Myocyte (in vitro differentiated cells): ENCODE results near the gene SLC38A1. TPM values are rescaled to one million over a fixed set of nuclear protein-coding genes. Genes with fewer than 3 reads are reported as not detected.

Source experiments
- DNase-seq: peaks from one replicate; pipeline ENCODE4 v3.0.0-alpha.2; 2012; ENCODE audit warnings: low read depth
- total RNA-seq: library from RNA; depleted of rRNA; stranded (reverse); fragments of >200 nt; gene quantifications from 2 replicates; pipeline ENCODE4 v1.2.3, GENCODE V29; 2014

SLC38A1 gene
- total RNA-seq, 1 donor from 2014 or later, result 132 TPM

GRCh38 chr12:46144433-46144832 lies 124.4 kb downstream of the SLC38A1 start:
- no peak for DNase-seq

GRCh38 chr12:46136249-46136648 lies 132.6 kb downstream of the SLC38A1 start:
- no peak for DNase-seq

DNA sequence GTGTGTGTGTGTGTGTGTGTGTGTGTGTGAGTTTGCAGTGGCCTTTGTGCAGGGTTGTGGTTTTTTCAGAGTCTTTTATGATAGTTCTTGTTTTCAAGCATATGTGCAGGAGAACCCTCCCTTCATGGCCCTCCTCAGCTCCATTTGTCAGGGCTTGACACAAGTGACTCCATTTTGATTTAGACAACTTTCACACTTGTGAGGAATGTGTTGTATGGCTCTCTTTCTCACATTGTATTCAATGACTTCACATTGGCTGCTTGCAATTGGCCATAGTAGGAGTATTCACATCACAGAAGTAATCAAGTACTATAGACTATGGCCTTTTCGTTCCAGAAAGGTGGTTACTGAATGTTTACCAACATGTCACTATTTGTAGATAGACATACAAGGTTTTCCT lies 133.1 kb downstream of the SLC38A1 start:
- DNase-seq, result no peak

- no peak for DNase-seq
Measured at GRCh38 chr12:46134852-46135251, 134.0 kb downstream of the SLC38A1 start.

DNA sequence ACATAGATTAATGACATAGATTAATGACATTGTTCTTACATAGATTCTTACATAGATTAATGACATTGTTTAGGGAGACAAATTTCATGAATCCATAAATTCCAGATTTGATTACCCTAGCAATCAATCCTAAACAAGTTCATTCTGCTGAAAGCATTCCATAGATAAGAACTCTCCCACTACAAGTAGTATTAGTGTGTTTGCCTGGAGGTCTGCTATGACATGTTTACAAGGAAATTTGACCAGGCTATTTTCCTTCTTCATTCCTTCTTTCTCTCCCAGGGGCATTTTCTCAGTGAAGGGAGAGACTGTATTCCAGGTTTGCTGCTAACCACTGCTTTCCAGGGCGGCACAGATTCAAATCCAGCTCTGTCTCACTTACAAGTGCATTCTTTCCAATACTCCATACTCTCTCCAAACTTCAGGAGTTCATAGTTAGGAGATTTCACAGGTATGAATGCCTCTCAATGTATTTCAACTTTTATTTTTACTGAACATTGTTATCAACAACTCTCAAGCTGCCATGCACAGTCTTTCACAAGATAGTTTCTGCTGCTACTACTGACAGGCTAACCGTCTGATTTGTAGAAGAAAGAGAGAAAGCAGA lies 134.5 kb downstream of the SLC38A1 start:
- no peak for DNase-seq

GRCh38 chr12:46133751-46134150 lies 135.1 kb downstream of the SLC38A1 start:
- DNase-seq, result no peak

Other genes with a start within 250 kb of the SLC38A1 start
- 399 and 480 TPM in 2 replicates for gene SLC38A2, start 103.7 kb upstream of the SLC38A1 start, total RNA-seq